Measurements from ENCODE around the gene CDHR3. TPM values are rescaled to one million over a fixed set of nuclear protein-coding genes. Genes with fewer than 3 reads are reported as not detected.

Gene CDHR3
- total RNA-seq, 2 experiments from 2014 or later = 0.42 to 2.8 TPM

GRCh38 chr7:106019470-106019820 lies 56.4 kb downstream of the CDHR3 start:
- POLR2A ChIA-PET = interaction anchor here (0.5 to 1.6 kb wide), 8 partner anchors 17 to 346 kb away, joined by 3 to 5 read pairs (median 3); no protein-coding TSS in a partner anchor
- no peak for TF ChIP-seq EZH2phosphoT487 (IDR thresholded peaks at IDR 0.05; ENCODE audit: borderline replicate concordance, low read depth, low read length)
- TF ChIP-seq CTCF (conservative IDR thresholded peaks at IDR 0.05; ENCODE audit: low read length) = no peak

GRCh38 chr7:106021151-106022067 lies 58.3 kb downstream of the CDHR3 start:
- no peaks in the 10 kb centered on the region for H4K20me1 ChIP-seq (ENCODE audit: insufficient read depth, low read length)
- peaks cover 55% of the 10 kb centered on the region for H3K4me1 ChIP-seq (ENCODE audit: insufficient read depth, low read length, poor library complexity, severe bottlenecking)
- H3K27ac ChIP-seq (ENCODE audit: low read depth, low read length, poor library complexity, severe bottlenecking) = peak overlapping the region; percentile 77
- no peak overlapping the region for H3K4me3 ChIP-seq (ENCODE audit: low read depth, low read length, poor library complexity, severe bottlenecking)
- TF ChIP-seq EZH2phosphoT487 (IDR thresholded peaks at IDR 0.05; ENCODE audit: borderline replicate concordance, low read depth, low read length) (no peak), CTCF (conservative IDR thresholded peaks at IDR 0.05; ENCODE audit: low read length) (no peak)
- intact Hi-C loops (cut with micrococcal nuclease; ENCODE audit: unreplicated experiment) = no loop called here
- POLR2A ChIA-PET = interaction anchor here (0.6 to 1.6 kb wide), 4 partner anchors 9 to 961 kb away, joined by 3 to 4 read pairs (median 3); no protein-coding TSS in a partner anchor
- BruUV-seq (replicated peaks) = no TSS peak
- no peaks in the 10 kb centered on the region for H3K9me3 ChIP-seq (ENCODE audit: low read length)
- H2AFZ ChIP-seq (ENCODE audit: low read length) = peak overlapping the region; percentile 48; the same call in 1 of the 2 replicates
- CTCF ChIA-PET (ENCODE audit: unreplicated experiment) = no interaction called here
- H3K79me2 ChIP-seq (ENCODE audit: insufficient read depth, low read depth, low read length) = no peaks in the 10 kb centered on the region
- peak overlapping the region; percentile 58 for H3K4me2 ChIP-seq (ENCODE audit: low read length)
- no peaks in the 10 kb centered on the region for H3K36me3 ChIP-seq (ENCODE audit: insufficient read depth, low read length)
- DNase-seq (ENCODE audit: low spot score) = no peak
- H3K9me2 ChIP-seq (ENCODE audit: insufficient read depth, low read length) = no peaks in the 10 kb centered on the region

More at GRCh38 chr7:106019470-106019820, 56.4 kb downstream of the CDHR3 start:
- H4K20me1 ChIP-seq (ENCODE audit: insufficient read depth, low read length) = no peaks in the 10 kb centered on the region
- DNase-seq (ENCODE audit: low spot score) = no peak
- CTCF ChIA-PET (ENCODE audit: unreplicated experiment) = interaction anchor here (0.5 kb wide), 1 partner anchor 1149 kb away, joined by 3 read pairs; no protein-coding TSS in a partner anchor
- no peak overlapping the region for H3K4me2 ChIP-seq (ENCODE audit: low read length)
- no peaks in the 10 kb centered on the region for H3K9me2 ChIP-seq (ENCODE audit: insufficient read depth, low read length)
- BruUV-seq (replicated peaks) = no TSS peak
- intact Hi-C loops (cut with micrococcal nuclease; ENCODE audit: unreplicated experiment) = no loop called here
- H3K9me3 ChIP-seq (ENCODE audit: low read length) = no peaks in the 10 kb centered on the region
- no peak overlapping the region for H3K27ac ChIP-seq (ENCODE audit: low read depth, low read length, poor library complexity, severe bottlenecking)
- no peak overlapping the region for H3K4me3 ChIP-seq (ENCODE audit: low read depth, low read length, poor library complexity, severe bottlenecking)
- no peaks in the 10 kb centered on the region for H3K36me3 ChIP-seq (ENCODE audit: insufficient read depth, low read length)
- H3K79me2 ChIP-seq (ENCODE audit: insufficient read depth, low read depth, low read length) = no peaks in the 10 kb centered on the region
- H3K4me1 ChIP-seq (ENCODE audit: insufficient read depth, low read length, poor library complexity, severe bottlenecking) = peaks cover 55% of the 10 kb centered on the region
- H2AFZ ChIP-seq (ENCODE audit: low read length) = no peak overlapping the region

Measured in OCI-LY7 (cell line).